Activated naive CD4-positive, alpha-beta T cell treated with Interleukin-2 at 50 U/mL for 16 hours (primary cell): ENCODE results near the gene RTP3.

Experiments used
- DNase-seq: peaks from one replicate; pipeline ENCODE4 v3.0.0-alpha.2; 2020

The RTP3 gene

GRCh38 chr3:46497556-46498265 is at the start of gene RTP3:
Gene RTP3, plus strand, starts transcription at chr3:46497976. Its CDS starts 87 bp downstream, at chr3:46498063.
- DNase-seq = no peak

GRCh38 chr3:46448721-46449120 is 49.1 kb upstream of the RTP3 start:
- DNase-seq = no peak

GRCh38 chr3:46449755-46450552 is 47.8 kb upstream of the RTP3 start:
- DNase-seq = no peak

- DNase-seq = no peak
These were observed 44.1 kb upstream of the RTP3 start for GRCh38 chr3:46453526-46454208.

GRCh38 chr3:46454209-46454595 is 43.6 kb upstream of the RTP3 start:
- no peak for DNase-seq

- no peak for DNase-seq
These were observed 43.2 kb upstream of the RTP3 start for GRCh38 chr3:46454606-46455005.

- no peak for DNase-seq
These were observed 42.3 kb upstream of the RTP3 start for GRCh38 chr3:46455231-46456115.

GRCh38 chr3:46456118-46456517 is 41.7 kb upstream of the RTP3 start:
- DNase-seq = no peak

- DNase-seq = no peak
These were observed 37.7 kb upstream of the RTP3 start for GRCh38 chr3:46460051-46460450.

GRCh38 chr3:46462111-46462510 is 35.7 kb upstream of the RTP3 start:
- no peak for DNase-seq

- DNase-seq = no peak
These were observed 35.3 kb upstream of the RTP3 start for GRCh38 chr3:46462511-46462910.

GRCh38 chr3:46463120-46463867 is 34.5 kb upstream of the RTP3 start:
- no peak for DNase-seq

GRCh38 chr3:46463868-46464241 is 33.9 kb upstream of the RTP3 start:
- no peak for DNase-seq

- DNase-seq = no peak
These were observed 33.2 kb upstream of the RTP3 start, which contains the start of gene LTF for GRCh38 chr3:46464326-46465195. Gene LTF, minus strand, starts transcription at chr3:46464905. Its CDS starts 38 bp downstream, at chr3:46464867.

GRCh38 chr3:46465196-46465520 is 32.6 kb upstream of the RTP3 start:
- no peak for DNase-seq

- no peak for DNase-seq
These were observed 31.5 kb upstream of the RTP3 start for GRCh38 chr3:46466273-46466672.

- no peak for DNase-seq
These were observed 30.8 kb upstream of the RTP3 start for GRCh38 chr3:46466871-46467403.

- no peak for DNase-seq
These were observed 30.2 kb upstream of the RTP3 start for GRCh38 chr3:46467562-46467961.

- no peak for DNase-seq
These were observed 28.8 kb upstream of the RTP3 start for GRCh38 chr3:46468753-46469600.
